Spleen (tissue), 7 donors: ENCODE data around the gene OR7A5.
"Not testable (repeated sequence)": the region's sequence is repeated elsewhere in the genome, so short reads cannot be mapped to it uniquely, and the experiment has no call there.

Experiments used
- POLR2A ChIP-seq, 3 donors: fragments of 450-650 bp; IDR thresholded peaks; one replicate each; pipeline ENCODE4 v1.5.1; 2017; ENCODE audit warnings: antibody characterized with exemption in 3 of 3, mild to moderate bottlenecking in 1 of 3
- POLR2AphosphoS5 ChIP-seq, 3 donors: sonication (generic); formaldehyde crosslinking; IDR thresholded peaks; one replicate each; pipeline ENCODE4 v1.5.1; 2017; ENCODE audit warnings: antibody characterized with exemption in 3 of 3
- TF ChIP-seq, protein P1 (sequence below), 11 experiments: fragments of 200-600 bp in 7 of 11; fragments of 450-650 bp in 4 of 11; sonication (generic) in 4 of 11; IDR thresholded peaks in 8 of 11; conservative IDR thresholded peaks in 3 of 11; 1 replicate in 7 of 11; 2 replicates in 4 of 11; pipeline versions ENCODE4 v1.4.0 to v1.8.0; 2016 to 2021; ENCODE audit warnings: antibody characterized with exemption in 11 of 11, inconsistent platforms in 4 of 11, mild to moderate bottlenecking in 1 of 11
- donor health status: DM: no; HTN: no; CAD: no; lungs with moderate emphysema.
- donor health status: DM: no; HTN: no; CAD: no.
- donor health status: DM: no; HTN: no; CAD: no.

GRCh38 chr19:14781713-14782536 lies 53.1 kb downstream of the OR7A5 start:
- not testable (repeated sequence) for TF ChIP-seq POLR2A, POLR2AphosphoS5 (IDR thresholded peaks at IDR 0.05)
- TF ChIP-seq, protein P1, sequence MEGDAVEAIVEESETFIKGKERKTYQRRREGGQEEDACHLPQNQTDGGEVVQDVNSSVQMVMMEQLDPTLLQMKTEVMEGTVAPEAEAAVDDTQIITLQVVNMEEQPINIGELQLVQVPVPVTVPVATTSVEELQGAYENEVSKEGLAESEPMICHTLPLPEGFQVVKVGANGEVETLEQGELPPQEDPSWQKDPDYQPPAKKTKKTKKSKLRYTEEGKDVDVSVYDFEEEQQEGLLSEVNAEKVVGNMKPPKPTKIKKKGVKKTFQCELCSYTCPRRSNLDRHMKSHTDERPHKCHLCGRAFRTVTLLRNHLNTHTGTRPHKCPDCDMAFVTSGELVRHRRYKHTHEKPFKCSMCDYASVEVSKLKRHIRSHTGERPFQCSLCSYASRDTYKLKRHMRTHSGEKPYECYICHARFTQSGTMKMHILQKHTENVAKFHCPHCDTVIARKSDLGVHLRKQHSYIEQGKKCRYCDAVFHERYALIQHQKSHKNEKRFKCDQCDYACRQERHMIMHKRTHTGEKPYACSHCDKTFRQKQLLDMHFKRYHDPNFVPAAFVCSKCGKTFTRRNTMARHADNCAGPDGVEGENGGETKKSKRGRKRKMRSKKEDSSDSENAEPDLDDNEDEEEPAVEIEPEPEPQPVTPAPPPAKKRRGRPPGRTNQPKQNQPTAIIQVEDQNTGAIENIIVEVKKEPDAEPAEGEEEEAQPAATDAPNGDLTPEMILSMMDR (IDR thresholded peaks at IDR 0.05 in 8 of 11, conservative IDR thresholded peaks at IDR 0.05 in 3 of 11): not testable (repeated sequence)
